ENCODE measurements around the gene TTLL7.

TTLL7 gene

GRCh38 chr1:83958704-83959103 is 40.2 kb downstream of the TTLL7 start:
- TF ChIP-seq Cebpa-rat (IDR thresholded peaks at IDR 0.05): no peak
- Histone ChIP-seq H4K20me1 (no peaks in the 10 kb centered on the region), H3K9me3 (replicated peaks in 1 of 11) (no peaks in the 10 kb centered on the region), H3K9ac (no peak overlapping the region), H3K27me3 (no peaks in the 10 kb centered on the region), H3K36me3 (no peaks in the 10 kb centered on the region), H3K4me1 (peaks cover 0 to 7% (median 0%) of the 10 kb centered on the region in 10 experiments; a peak in 3 of 20 replicates), H3K4me3 (no peak overlapping the region), H3K27ac (no peak overlapping the region), H3K4me2 (no peak overlapping the region)

GRCh38 chr1:83954166-83954823 is 44.6 kb downstream of the TTLL7 start:
- Histone ChIP-seq H3K4me2 (no peak overlapping the region), H3K36me3 (no peaks in the 10 kb centered on the region), H3K9ac (no peak overlapping the region), H3K9me3 (replicated peaks in 1 of 11) (no peaks in the 10 kb centered on the region), H3K4me1 (no peaks in the 10 kb centered on the region), H3K27me3 (no peaks in the 10 kb centered on the region), H3K27ac (no peak overlapping the region), H3K4me3 (no peak overlapping the region), H4K20me1 (no peaks in the 10 kb centered on the region)
- no peak for TF ChIP-seq Cebpa-rat (IDR thresholded peaks at IDR 0.05)

GRCh38 chr1:83950106-83950661 is 48.7 kb downstream of the TTLL7 start:
- no peaks in the 10 kb centered on the region for H3K4me1 ChIP-seq
- H3K36me3 ChIP-seq: no peaks in the 10 kb centered on the region
- no peak overlapping the region for H3K9ac ChIP-seq
- H3K4me2 ChIP-seq: no peak overlapping the region
- no peak overlapping the region for H3K4me3 ChIP-seq
- no peaks in the 10 kb centered on the region for H4K20me1 ChIP-seq
- no peak for TF ChIP-seq Cebpa-rat (IDR thresholded peaks at IDR 0.05)
- no peaks in the 10 kb centered on the region for H3K27me3 ChIP-seq
- no peak overlapping the region for H3K27ac ChIP-seq
- no peaks in the 10 kb centered on the region for H3K9me3 ChIP-seq (replicated peaks in 1 of 11)

DNA sequence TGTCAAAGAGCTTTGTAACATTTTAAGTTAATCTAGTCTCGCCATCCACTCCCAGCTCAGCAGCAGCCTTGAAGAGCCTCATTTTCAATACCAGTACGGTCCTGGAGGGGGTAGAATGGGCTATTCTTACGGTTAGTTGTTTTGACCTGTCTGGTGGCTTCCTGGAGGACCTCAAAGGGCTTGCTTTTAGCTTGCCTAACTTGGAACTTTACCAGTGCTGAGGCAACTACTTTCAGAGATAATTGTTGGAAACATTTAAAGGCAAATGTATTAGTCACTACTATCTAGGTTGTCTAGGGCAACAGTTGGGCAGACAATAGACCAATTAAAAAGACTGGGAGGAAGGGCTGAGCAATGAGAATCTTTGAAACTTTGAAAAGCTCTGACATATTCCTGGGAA is 56.0 kb downstream of the TTLL7 start:
- TF ChIP-seq Cebpa-rat (IDR thresholded peaks at IDR 0.05): no peak
- H3K9ac ChIP-seq: no peak overlapping the region
- no peak overlapping the region for H3K27ac ChIP-seq
- peaks cover 0 to 12% (median 6%) of the 10 kb centered on the region in 11 experiments; a peak in 8 of 22 replicates for H3K9me3 ChIP-seq (replicated peaks in 1 of 11)
- H4K20me1 ChIP-seq: no peaks in the 10 kb centered on the region
- no peaks in the 10 kb centered on the region for H3K36me3 ChIP-seq
- no peaks in the 10 kb centered on the region for H3K27me3 ChIP-seq
- no peak overlapping the region for H3K4me2 ChIP-seq
- H3K4me3 ChIP-seq: no peak overlapping the region
- H3K4me1 ChIP-seq: no peaks in the 10 kb centered on the region

DNA sequence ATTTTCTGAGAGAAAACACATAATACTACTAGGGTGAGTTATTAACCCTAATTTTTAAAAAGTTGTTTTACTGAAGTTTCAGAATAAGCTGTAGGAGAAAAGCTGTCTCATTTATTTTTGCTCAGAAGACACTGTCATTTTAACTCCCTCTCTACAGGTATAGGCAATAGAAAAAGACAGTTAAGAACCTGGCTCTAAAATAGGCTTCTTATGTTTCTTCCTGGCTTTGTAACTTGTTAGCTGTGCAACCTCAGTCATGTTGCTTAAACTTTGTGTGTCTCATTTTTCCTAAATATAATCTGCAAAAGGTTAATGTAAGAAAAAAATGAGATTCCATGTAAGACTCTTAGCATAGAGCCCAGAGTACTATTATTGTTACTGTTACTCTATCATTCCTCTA is 64.4 kb downstream of the TTLL7 start:
- no peak for TF ChIP-seq Cebpa-rat (IDR thresholded peaks at IDR 0.05)
- Histone ChIP-seq H3K4me3 (no peak overlapping the region), H4K20me1 (no peaks in the 10 kb centered on the region), H3K36me3 (no peaks in the 10 kb centered on the region), H3K4me1 (no peaks in the 10 kb centered on the region), H3K27me3 (no peaks in the 10 kb centered on the region), H3K9ac (no peak overlapping the region), H3K27ac (no peak overlapping the region), H3K9me3 (replicated peaks in 1 of 11) (no peaks in the 10 kb centered on the region), H3K4me2 (no peak overlapping the region)

DNA sequence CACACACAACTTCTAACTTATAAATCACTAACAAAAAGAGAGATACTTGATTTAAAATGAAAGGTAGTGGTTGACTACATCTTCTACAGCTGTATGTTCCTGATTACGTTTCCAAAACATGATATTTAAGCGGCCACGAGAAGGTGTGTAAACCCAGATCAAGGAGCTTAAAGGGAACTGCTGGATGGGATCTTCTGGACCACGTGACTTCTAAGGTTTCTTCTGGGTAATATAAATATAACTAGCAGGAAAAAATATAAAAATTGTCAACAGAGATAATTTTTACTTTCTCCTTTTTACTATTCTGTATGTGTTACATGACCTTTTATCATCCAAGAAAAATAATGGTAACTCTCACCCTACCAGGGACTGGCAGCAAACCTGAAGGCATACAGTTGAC is 66.2 kb downstream of the TTLL7 start:
- H3K9me3 ChIP-seq (replicated peaks in 1 of 11): no peaks in the 10 kb centered on the region
- H3K4me3 ChIP-seq: no peak overlapping the region
- no peak for TF ChIP-seq Cebpa-rat (IDR thresholded peaks at IDR 0.05)
- no peaks in the 10 kb centered on the region for H3K36me3 ChIP-seq
- H3K4me2 ChIP-seq: no peak overlapping the region
- no peaks in the 10 kb centered on the region for H4K20me1 ChIP-seq
- H3K27me3 ChIP-seq: no peaks in the 10 kb centered on the region
- no peak overlapping the region for H3K27ac ChIP-seq
- no peaks in the 10 kb centered on the region for H3K4me1 ChIP-seq
- H3K9ac ChIP-seq: no peak overlapping the region

- no peaks in the 10 kb centered on the region for H3K4me1 ChIP-seq
- no peak overlapping the region for H3K4me3 ChIP-seq
- no peak for TF ChIP-seq Cebpa-rat (IDR thresholded peaks at IDR 0.05)
- H3K9me3 ChIP-seq (replicated peaks in 1 of 11): no peaks in the 10 kb centered on the region
- no peaks in the 10 kb centered on the region for H3K27me3 ChIP-seq
- no peaks in the 10 kb centered on the region for H3K36me3 ChIP-seq
- H3K4me2 ChIP-seq: no peak overlapping the region
- H3K9ac ChIP-seq: no peak overlapping the region
- H3K27ac ChIP-seq: no peak overlapping the region
- H4K20me1 ChIP-seq: no peaks in the 10 kb centered on the region
Observed at GRCh38 chr1:83932281-83932680, 66.7 kb downstream of the TTLL7 start.

GRCh38 chr1:83931658-83932253 is 67.2 kb downstream of the TTLL7 start:
- no peak for TF ChIP-seq Cebpa-rat (IDR thresholded peaks at IDR 0.05)
- Histone ChIP-seq H3K9ac (no peak overlapping the region), H3K27me3 (no peaks in the 10 kb centered on the region), H3K36me3 (no peaks in the 10 kb centered on the region), H3K4me2 (no peak overlapping the region), H4K20me1 (no peaks in the 10 kb centered on the region), H3K27ac (no peak overlapping the region), H3K4me1 (no peaks in the 10 kb centered on the region), H3K4me3 (no peak overlapping the region), H3K9me3 (replicated peaks in 1 of 11) (no peaks in the 10 kb centered on the region)

DNA sequence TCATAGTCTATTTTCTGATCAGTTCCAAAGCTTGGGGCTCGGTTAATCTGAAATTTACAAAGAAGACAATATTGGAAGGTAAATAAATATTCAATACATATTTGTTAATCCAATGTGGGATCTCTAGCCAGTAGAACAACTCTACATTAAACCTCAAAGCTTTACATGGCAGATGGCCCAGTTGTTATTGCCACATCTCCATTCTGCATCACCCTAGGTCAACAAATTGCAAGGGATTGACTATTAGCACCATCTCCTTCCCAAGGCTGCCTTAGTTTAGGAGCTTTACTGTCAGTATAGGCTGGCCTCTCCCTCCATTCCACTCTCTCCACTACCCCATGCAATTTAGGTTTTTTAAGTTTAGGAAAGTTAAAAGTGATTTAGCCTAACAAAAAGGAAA is 69.7 kb downstream of the TTLL7 start:
- Histone ChIP-seq H3K36me3 (no peaks in the 10 kb centered on the region), H4K20me1 (no peaks in the 10 kb centered on the region), H3K4me2 (no peak overlapping the region), H3K9ac (no peak overlapping the region), H3K27me3 (no peaks in the 10 kb centered on the region), H3K9me3 (replicated peaks in 1 of 11) (no peaks in the 10 kb centered on the region), H3K4me3 (no peak overlapping the region), H3K27ac (no peak overlapping the region), H3K4me1 (0 out of 20 replicates have a peak, but pooled peaks cover 0 to under 1% (median 0%) of the 10 kb centered on the region in 10 experiments)
- TF ChIP-seq Cebpa-rat (IDR thresholded peaks at IDR 0.05): no peak

GRCh38 chr1:83928396-83928795 is 70.5 kb downstream of the TTLL7 start:
- no peaks in the 10 kb centered on the region for H3K27me3 ChIP-seq
- no peaks in the 10 kb centered on the region for H4K20me1 ChIP-seq
- H3K27ac ChIP-seq: no peak overlapping the region
- H3K4me1 ChIP-seq: peaks cover 0 to 8% (median 0%) of the 10 kb centered on the region in 10 experiments; a peak in 2 of 20 replicates
- H3K9me3 ChIP-seq (replicated peaks in 1 of 11): no peaks in the 10 kb centered on the region
- H3K4me3 ChIP-seq: no peak overlapping the region
- TF ChIP-seq Cebpa-rat (IDR thresholded peaks at IDR 0.05): no peak
- no peak overlapping the region for H3K4me2 ChIP-seq
- no peak overlapping the region for H3K9ac ChIP-seq
- no peaks in the 10 kb centered on the region for H3K36me3 ChIP-seq

All from BLaER1 treated with 17β-estradiol and CSF1 and Interleukin-3, amounts not matched to agents 10 nM and 100 nM (cell line).